ENCODE results near the gene VAT1L. TPM values are rescaled to one million over a fixed set of nuclear protein-coding genes. Genes with fewer than 3 reads are reported as not detected.
A peak's percentile ranks its signal among the peaks of the same experiment; 100 is the strongest.

Gene VAT1L
- total RNA-seq, 1 donor from 2014 or later: 0.67 TPM

DNA sequence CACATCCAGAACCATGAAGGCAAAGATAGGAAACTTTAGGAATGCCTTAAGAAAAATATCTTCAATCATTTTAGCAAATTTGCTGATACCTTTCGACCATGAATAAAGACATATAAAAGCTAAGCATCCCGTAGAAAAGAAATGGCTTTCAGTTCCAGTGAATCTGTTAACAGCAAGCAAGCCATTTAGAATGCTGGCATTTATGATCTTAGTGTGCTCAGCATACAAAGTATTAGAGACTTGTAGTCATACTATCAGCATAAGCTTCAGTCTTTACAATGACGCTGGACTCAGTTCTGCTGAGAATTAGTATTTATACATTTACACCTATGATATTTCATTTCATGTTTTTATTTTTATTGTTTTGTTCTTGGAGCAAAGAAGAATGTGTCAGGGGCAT lies 38.7 kb downstream of the VAT1L start:
- H3K36me3 Mint-ChIP-seq (ENCODE audit: insufficient read depth): no peaks in the 10 kb centered on the region
- H3K4me1 Mint-ChIP-seq (ENCODE audit: low read depth): no peaks in the 10 kb centered on the region
- no peak overlapping the region for H3K27ac Mint-ChIP-seq
- H3K9me3 Mint-ChIP-seq (ENCODE audit: low read depth): no peaks in the 10 kb centered on the region
- H3K4me3 Mint-ChIP-seq (ENCODE audit: low read depth): no peak overlapping the region
- peaks cover 13% of the 10 kb centered on the region for H3K27me3 Mint-ChIP-seq
- TF ChIP-seq, protein P1, sequence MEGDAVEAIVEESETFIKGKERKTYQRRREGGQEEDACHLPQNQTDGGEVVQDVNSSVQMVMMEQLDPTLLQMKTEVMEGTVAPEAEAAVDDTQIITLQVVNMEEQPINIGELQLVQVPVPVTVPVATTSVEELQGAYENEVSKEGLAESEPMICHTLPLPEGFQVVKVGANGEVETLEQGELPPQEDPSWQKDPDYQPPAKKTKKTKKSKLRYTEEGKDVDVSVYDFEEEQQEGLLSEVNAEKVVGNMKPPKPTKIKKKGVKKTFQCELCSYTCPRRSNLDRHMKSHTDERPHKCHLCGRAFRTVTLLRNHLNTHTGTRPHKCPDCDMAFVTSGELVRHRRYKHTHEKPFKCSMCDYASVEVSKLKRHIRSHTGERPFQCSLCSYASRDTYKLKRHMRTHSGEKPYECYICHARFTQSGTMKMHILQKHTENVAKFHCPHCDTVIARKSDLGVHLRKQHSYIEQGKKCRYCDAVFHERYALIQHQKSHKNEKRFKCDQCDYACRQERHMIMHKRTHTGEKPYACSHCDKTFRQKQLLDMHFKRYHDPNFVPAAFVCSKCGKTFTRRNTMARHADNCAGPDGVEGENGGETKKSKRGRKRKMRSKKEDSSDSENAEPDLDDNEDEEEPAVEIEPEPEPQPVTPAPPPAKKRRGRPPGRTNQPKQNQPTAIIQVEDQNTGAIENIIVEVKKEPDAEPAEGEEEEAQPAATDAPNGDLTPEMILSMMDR (IDR thresholded peaks at IDR 0.05; ENCODE audit: unreplicated experiment): no peak
- no peak for DNase-seq (ENCODE audit: low spot score, unreplicated experiment)

DNA sequence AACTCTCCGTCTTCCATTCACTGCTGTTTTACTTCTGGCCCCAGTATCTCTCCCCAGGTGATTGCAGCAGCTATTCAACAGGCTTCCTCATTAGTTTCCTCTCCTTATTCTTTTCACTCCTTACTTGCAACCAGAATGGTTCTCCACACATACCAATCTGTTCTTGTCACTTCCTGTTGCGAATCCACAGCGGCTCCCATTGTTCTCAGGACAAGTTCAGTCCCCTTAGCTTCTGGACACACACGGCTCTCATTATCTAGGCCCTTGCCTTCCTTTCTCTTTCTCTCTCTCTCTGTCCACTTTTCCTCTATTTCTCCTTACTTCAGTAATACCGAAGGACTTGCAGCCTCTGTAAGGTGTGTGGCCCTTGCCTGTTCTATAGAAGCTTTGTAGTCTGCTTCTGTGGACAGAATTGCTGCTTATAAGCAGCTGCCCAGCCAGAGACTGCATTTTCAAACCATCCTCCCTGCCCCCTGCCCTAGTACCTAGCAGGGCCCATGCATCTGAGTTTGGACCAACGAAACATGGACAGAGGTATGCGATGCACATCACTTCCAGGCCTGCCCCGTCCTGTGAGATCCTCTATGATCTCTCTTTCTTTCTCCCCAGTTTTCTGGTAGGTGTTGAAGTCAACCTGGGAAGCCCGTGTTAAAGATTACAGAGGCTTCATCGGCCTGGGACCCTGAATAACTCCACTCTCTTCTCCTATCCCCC lies 45.7 kb downstream of the VAT1L start:
- no peaks in the 10 kb centered on the region for H3K36me3 Mint-ChIP-seq (ENCODE audit: insufficient read depth)
- peaks cover 7% of the 10 kb centered on the region for H3K4me1 Mint-ChIP-seq (ENCODE audit: low read depth)
- no peaks in the 10 kb centered on the region for H3K9me3 Mint-ChIP-seq (ENCODE audit: low read depth)
- peak overlapping the region; percentile 80 for H3K27ac Mint-ChIP-seq
- no peak for DNase-seq (ENCODE audit: low spot score, unreplicated experiment)
- TF ChIP-seq, protein P1 (IDR thresholded peaks at IDR 0.05; ENCODE audit: unreplicated experiment): no peak
- H3K4me3 Mint-ChIP-seq (ENCODE audit: low read depth): no peak overlapping the region
- peaks cover 14% of the 10 kb centered on the region for H3K27me3 Mint-ChIP-seq

DNA sequence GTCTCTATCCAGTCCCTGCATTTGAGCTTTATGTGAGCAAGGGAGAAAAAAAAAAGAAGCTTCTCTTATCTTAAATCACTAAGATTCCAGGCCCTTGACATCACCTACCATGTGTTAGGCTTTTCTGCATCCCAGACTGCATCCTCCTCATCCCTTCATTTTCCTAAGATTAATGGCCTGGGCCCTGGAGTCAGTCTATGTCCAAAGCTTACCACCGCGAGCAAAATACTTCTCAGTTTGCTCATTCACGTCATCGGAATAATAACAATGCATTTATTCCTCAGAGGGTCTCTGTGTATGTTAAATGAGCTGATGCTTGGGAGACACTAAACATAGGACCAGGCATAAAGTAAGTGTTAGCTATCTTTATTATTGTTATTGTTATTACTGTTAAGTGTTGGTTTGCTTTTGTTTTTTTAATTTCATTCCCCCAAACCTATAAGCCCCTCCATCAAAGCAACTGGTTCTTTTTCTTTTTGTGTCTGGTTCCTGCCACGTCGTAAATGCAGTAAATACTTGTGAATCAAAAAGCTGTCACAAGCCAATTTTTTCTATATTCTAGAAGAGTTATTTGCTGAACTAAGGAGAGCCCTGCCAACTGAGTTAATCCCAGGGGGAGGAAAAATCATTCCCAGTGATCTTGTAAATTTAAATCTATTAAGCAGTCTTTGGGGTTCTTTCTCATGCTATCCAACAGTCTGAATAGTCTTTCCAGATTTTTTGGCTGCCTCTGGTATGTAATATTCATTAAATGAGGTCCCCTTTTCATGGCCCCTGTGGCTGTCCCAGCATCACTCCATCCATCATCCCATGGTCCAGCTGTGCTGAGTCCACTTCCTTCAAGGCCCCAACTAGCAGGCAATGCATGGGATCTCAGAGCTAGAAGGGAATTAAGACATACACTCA lies 46.5 kb downstream of the VAT1L start:
- Mint-ChIP-seq H3K9me3 (ENCODE audit: low read depth) (no peaks in the 10 kb centered on the region), H3K27ac (peak overlapping the region; percentile 80), H3K4me3 (ENCODE audit: low read depth) (no peak overlapping the region), H3K36me3 (ENCODE audit: insufficient read depth) (no peaks in the 10 kb centered on the region), H3K27me3 (peaks cover 14% of the 10 kb centered on the region), H3K4me1 (ENCODE audit: low read depth) (peaks cover 7% of the 10 kb centered on the region)
- DNase-seq (ENCODE audit: low spot score, unreplicated experiment): no peak
- TF ChIP-seq, protein P1 (IDR thresholded peaks at IDR 0.05; ENCODE audit: unreplicated experiment): no peak

DNA sequence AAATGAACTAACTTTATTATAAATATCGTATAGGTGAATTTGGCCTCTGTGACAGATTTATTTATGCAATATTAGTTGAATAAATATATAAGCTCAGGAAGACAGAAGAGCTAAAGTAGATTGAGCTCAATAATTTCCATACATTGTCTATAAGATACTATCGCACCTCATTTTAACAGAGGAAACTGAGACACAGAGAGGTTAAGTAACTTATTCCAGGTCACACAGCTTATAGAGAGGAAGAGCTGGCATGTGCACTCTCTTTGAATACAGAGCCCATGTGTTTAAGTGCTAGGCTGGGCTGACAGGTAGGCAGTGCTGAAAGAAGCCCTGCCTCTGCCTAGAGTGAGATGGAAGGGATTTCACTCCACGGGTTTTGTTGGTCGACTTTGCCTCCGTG lies 48.4 kb downstream of the VAT1L start:
- no peak overlapping the region for H3K4me3 Mint-ChIP-seq (ENCODE audit: low read depth)
- no peaks in the 10 kb centered on the region for H3K9me3 Mint-ChIP-seq (ENCODE audit: low read depth)
- DNase-seq (ENCODE audit: low spot score, unreplicated experiment): no peak
- no peak overlapping the region for H3K27ac Mint-ChIP-seq
- H3K4me1 Mint-ChIP-seq (ENCODE audit: low read depth): peaks cover 18% of the 10 kb centered on the region
- peaks cover 12% of the 10 kb centered on the region for H3K27me3 Mint-ChIP-seq
- TF ChIP-seq, protein P1 (IDR thresholded peaks at IDR 0.05; ENCODE audit: unreplicated experiment): no peak
- H3K36me3 Mint-ChIP-seq (ENCODE audit: insufficient read depth): no peaks in the 10 kb centered on the region

DNA sequence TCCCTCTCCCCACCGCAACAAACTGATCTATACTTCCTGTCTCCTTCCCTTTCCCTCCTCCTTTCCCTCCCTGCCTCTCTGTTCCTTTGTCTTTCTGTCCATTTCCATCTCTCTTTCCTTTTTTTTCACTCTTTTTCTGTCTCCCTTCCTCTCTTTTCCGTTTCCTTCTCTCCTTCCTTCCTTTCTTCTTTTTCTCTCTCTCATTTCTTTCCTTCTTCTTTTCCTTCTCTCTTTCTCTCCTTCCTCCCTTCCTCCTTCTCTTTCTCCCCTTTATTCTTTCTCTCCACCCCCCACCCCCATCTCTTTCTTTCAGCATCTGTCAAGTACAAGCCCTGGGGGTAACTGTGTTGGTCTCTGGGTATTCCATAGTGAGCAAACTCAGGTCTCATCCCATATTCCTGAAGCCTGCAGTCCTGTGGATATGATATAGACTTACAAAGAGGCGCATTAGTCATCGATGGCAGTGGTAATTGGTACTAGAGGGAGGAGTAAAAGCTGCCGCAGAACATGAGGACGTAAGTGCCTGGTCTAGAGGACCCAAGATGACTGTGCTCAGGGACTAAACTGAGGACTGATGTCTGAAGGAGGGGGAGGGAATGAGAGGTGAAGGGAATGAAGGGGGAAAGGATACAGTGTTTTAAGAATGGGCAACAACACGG lies 50.4 kb downstream of the VAT1L start:
- Mint-ChIP-seq H3K4me3 (ENCODE audit: low read depth) (no peak overlapping the region), H3K36me3 (ENCODE audit: insufficient read depth) (no peaks in the 10 kb centered on the region), H3K27me3 (peaks cover 12% of the 10 kb centered on the region), H3K9me3 (ENCODE audit: low read depth) (no peaks in the 10 kb centered on the region), H3K4me1 (ENCODE audit: low read depth) (peaks cover 18% of the 10 kb centered on the region), H3K27ac (no peak overlapping the region)
- no peak for DNase-seq (ENCODE audit: low spot score, unreplicated experiment)
- TF ChIP-seq, protein P1 (IDR thresholded peaks at IDR 0.05; ENCODE audit: unreplicated experiment): no peak
